GM21528 (cell line): ENCODE data around the gene IL16.
"Not testable (repeated sequence)": the region's sequence is repeated elsewhere in the genome, so short reads cannot be mapped to it uniquely, and the experiment has no call there.

ENCODE experiments used
- ATAC-seq: cut with Tn5 transposase; IDR thresholded peaks from one replicate; pipeline ENCODE4 v1.9.1; 2021; ENCODE audit warnings: mild to moderate bottlenecking, moderate library complexity; ENCODE audit not compliant: unreplicated experiment, low FRiP score

The IL16 gene

DNA sequence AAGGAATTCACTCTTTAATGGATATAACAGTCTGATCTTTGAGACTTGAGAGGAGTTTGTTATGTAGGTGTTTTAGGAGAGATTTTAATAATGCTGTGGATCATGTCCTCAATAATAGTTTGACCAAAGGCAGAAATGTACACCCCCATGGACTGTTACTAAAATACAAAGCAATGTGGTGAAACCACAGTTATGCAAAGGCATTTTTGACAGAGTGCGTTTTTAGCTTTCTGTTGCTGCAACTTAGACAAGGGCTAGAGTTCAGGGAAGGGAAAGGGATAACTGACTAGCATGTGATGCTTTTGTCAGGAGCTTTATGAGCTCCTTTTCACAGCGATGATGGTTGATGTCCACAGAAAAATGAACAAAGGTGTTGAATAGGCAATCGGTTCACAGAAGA, 130.8 kb downstream of the IL16 start:
- ATAC-seq, result no peak

GRCh38 chr15:81329446-81329845, 132.8 kb downstream of the IL16 start:
- no peak for ATAC-seq

GRCh38 chr15:81330366-81331090, 133.8 kb downstream of the IL16 start:
- ATAC-seq, result no peak

DNA sequence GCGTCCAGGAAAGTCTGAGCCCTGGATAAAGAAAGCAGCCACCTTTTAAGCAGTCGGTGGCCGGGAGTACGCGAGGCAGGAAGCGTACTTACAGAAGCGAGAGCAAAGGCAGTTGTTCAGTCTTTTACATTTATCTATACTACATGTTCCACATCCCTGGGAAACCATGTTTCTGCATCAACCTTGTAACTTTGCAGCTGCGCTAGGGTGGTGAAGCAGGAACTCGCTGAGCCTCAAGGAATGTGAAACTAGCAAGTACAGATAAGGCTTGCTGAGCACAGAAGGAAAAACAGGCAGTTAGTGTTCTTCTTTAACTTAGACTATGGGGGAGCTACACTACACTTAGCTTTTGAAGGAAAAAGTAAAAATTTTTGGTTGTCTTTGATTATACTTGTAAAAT, 134.5 kb downstream of the IL16 start:
- not testable (repeated sequence) for ATAC-seq

DNA sequence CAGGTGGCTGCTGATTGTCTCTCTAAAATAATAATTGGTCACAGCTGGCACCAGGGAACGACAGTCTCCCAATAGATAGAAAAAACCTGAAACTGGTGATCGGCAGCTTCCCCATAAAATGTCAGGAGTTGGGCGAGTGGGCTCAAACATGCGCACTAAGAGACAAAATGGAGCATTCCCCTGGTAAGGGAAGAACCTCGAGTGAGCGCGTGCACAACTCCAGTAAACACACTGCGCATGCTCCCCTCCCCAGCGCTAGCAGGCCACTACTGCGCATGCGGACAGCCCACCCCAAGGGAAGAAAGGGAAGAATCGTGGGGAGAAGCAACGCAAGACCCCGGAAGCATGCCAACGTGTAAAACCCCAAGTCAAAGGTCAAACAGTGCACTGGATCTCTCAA, 134.9 kb downstream of the IL16 start:
- no peak for ATAC-seq

DNA sequence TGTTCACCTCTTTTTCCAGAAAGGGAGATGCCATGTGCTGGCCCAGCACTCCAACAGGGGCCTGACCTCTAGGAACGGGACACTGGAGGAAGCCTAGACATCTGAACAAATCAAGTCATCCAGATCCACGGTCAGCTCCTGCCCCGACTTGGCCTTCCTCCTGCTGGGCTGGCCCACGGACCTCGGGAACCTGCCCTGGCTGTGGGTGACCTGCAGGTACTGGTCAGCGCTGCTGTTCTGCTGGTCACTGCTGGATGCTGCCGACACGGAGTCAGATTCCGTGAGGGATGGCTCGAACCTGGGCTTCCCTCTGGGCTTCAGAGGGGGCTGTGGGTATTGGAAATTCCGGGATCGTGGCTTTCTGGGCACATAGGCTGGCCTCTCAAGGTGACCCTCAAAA, 135.6 kb downstream of the IL16 start:
- ATAC-seq, result no peak

GRCh38 chr15:81333363-81333762, 136.7 kb downstream of the IL16 start:
- ATAC-seq, result no peak

DNA sequence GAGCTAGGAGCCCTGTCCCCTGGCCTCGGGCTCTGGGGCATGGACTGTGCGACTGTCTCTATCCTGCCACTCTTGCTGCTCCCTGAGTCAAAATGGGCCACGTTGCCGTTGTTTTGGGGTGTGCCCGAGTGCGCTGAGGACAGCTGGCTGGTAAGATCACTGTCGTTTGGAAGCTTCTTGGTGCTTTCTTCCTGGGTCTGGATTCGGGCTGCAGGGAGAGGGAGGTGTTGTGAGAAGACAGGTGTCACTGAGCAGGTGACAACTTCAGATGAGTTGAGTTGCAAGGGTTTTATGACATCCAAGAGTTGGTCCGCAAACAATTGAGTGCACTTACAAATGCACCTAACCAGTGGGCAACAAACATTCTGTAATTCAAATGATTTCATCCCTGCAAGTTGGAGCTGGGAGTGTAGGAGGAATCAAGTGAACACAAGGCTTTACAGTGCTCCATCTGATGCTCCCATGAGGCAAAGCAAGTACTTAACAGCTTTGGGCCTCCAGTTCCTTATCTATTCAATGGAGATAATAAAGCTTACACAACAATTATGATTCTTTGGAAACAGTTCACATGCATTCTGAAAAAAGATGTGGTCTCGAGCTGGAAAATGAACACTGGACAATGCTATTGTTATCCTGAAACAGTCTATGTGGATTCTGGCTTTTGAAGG, 138.2 kb downstream of the IL16 start:
- no peak for ATAC-seq

- no peak for ATAC-seq
Observed at GRCh38 chr15:81335631-81336030, 139.0 kb downstream of the IL16 start.

DNA sequence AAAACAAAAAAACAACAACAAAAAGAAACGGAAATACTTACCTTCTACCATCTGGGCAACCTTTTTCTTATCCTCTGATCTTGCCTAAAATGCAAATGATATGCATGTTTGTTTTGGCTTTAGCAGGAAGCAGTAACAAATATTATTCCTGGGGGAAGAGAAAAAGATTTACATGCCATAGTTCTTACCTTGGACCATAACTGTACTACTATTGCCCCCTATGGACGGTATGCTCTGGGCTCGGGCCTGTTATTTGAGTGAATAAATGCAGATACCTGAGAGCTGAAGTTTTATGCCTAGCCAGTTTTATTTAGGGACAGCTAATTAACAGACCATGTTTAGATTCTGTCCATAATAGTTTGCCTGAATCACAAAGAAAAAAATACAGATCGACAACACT, 139.9 kb downstream of the IL16 start:
- ATAC-seq, result no peak

DNA sequence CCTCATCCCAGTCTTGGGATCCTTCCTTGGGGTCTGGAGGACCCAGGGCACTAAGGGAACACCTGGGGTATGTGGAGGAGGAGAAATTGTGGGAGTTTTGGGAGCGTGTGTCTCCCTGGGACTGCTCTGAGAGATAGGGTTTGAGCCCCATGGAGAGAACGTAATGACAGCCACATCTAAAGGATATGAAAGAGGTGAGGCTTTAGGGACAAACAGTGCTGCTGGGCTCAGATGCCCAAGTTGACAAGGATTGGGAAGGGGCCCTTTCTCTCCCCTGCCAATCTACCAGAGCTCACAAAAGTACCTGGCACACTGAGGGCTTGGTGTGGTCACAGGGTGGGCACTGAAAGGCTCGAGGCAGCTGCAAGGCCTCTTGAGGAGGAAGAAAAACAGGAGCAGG, 140.6 kb downstream of the IL16 start:
- ATAC-seq, result no peak

DNA sequence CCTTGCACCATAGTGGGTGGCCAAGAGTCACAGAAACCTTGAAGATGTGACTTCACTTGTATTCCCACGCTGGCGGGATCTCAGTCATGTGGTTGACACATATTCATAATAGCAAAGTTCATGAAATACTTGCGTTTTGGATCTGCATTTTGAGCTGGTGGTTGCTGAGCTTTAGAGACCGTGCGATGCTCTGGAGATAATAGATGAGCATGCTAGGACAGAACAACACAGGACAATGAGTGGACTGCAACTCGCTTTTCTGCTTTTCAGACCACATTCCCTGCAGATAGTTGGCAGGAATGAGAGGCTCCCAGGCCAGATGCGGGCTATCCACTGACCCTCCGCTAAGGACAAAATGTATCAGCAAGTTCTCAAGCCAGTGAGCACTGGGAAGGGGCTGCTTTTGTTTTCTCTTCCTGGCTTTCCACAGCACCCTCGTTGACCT, 141.1 kb downstream of the IL16 start:
- no peak for ATAC-seq

DNA sequence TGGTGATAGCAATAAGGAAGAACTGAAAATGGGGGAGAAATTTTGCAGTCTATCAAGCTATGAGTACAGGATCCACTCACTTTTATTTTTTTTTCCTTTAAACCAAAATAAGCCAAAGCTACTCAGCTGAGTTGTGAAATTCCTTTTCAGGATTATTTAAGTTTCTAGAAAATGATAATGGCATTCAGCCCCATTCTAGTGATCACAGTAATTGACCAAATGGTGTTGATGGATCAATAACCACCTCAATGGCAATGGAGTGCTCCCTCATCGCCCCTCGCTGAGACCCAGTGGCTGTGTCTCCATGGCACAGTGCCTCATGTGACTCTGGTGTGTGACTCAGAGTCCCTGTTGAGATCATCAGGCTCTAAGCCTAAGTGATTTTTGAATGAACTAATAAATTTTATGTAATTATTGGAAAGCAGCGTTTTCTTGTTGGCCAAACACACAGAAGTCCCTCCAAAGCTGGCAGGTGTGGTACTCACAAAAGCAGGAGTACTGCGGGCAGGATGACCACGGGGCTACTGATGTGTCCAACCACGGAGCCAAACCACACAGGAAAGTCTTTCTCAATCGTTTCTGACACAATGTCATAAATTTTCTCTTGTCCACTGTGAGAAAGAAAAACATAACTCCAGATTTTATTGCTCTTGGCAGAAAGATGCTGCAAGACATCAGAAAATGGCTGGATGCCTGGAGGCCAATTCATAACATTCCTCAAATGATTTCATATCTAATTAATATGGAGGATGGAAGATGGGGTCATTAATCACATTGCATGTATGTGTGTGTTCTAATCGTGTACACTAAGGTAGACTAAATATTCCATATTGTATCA, 141.7 kb downstream of the IL16 start:
- no peak for ATAC-seq

DNA sequence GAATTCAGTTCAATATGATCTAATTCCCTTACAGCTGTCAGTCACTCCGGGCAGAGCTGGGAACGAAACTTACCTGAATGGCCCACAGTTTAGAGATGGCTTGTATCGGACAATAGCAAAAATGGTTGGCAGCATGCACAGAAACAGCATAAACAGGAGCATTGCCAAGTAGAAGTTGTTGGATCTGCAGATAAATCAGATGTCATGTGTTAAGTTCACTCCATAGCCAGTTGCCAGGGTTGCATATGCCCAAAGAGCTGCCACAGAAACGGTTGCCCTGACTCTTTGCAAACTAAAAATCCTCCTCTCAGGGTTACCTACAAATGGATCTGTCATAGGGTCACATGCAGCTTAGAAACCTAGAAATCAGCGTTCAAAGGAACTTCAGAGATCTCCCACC, 142.6 kb downstream of the IL16 start:
- ATAC-seq, result no peak

- ATAC-seq, result no peak
Observed at GRCh38 chr15:81339851-81340250, 143.2 kb downstream of the IL16 start.

DNA sequence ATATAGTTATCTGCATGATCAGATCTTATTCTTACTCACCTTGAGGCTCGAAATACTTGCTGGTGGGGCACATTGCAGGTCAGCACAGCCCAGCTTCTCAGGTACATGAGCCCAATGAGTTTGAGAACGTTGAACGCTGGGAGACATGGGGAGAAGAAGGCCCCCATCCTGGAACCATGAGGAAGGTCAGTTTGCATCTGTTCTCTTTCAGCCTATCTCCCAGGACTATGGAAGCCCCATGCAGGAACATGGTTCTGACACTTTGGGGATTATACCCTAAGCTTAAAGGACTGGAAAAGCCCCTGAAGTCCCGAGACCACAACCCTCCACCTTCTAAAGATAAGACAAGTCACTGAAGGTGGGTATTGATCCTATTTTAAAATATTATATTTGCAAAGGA, 144.7 kb downstream of the IL16 start:
- ATAC-seq, result no peak

DNA sequence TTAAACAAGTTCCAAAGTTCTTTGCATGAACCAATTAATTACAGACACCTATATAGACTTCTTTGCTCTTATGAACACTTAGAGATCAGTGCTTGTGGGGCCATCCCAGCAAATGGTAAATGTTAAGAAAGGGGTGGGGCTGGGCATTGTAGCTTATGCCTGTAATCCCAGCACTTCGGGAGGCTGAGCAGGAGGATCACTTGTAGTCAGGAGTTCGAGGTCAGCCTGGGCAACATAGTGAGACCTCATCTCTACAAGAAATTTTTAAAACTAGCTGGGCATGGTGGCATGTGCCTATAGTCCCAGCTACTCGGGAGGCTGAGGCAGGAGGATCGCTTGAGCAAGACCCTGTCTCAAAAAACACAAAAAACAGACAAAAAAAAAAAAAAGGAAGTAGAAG, 146.7 kb downstream of the IL16 start:
- no peak for ATAC-seq

GRCh38 chr15:81346611-81347010, 149.9 kb downstream of the IL16 start:
- ATAC-seq, result no peak

GRCh38 chr15:81347910-81348309, 151.2 kb downstream of the IL16 start:
- no peak for ATAC-seq

GRCh38 chr15:81348691-81349090, 152.0 kb downstream of the IL16 start:
- not testable (repeated sequence) for ATAC-seq

GRCh38 chr15:81349271-81349670, 152.6 kb downstream of the IL16 start:
- no peak for ATAC-seq
